ENCODE results near the gene PKD2. TPM values are rescaled to one million over a fixed set of nuclear protein-coding genes. Genes with fewer than 3 reads are reported as not detected.
"Not testable (repeated sequence)": the region's sequence is repeated elsewhere in the genome, so short reads cannot be mapped to it uniquely, and the experiment has no call there.

PKD2 gene
- total and polyA plus RNA-seq, 2 of the 13 experiments (the other 11 are each of a cell fraction or from before 2014, with no cell fraction given): 5.6 to 9.1 TPM

- TF ChIP-seq HNF1A (IDR thresholded peaks at IDR 0.05; ENCODE audit: low read depth) (peak; percentile 65; the same call in 1 of the 2 replicates), PHF21A (CRISPR knock-in tag; IDR thresholded peaks at IDR 0.05) (0 out of 2 replicates have a peak, but pooled peaks have one; percentile 10), HDAC2 (CRISPR knock-in tag; IDR thresholded peaks at IDR 0.05) (peak; percentile 2; the same call in 1 of the 2 replicates), SALL1 (CRISPR knock-in tag; IDR thresholded peaks at IDR 0.05) (peak; percentile 0; the same call in 1 of the 2 replicates)
- TF ChIP-seq HNF1A (CRISPR knock-in tag; IDR thresholded peaks at IDR 0.05; ENCODE audit: borderline replicate concordance): not testable (repeated sequence)
These were observed 100.7 kb downstream of the PKD2 start (continued) for GRCh38 chr4:88108108-88108465.

- no peak for FAIRE-seq
- no peak for ATAC-seq
- H3K4me3 ChIP-seq (replicated peaks in 1 of 3; ENCODE audit: insufficient read depth in 1 of 3, low read depth in 2 of 3, low read length in 3 of 3): peak overlapping the region in 1 of 3 experiments; percentile 16; a peak in 1 of 6 replicates
- no peaks in the 10 kb centered on the region for H4K20me1 ChIP-seq (ENCODE audit: insufficient read depth, low read length)
- H3K9me3 ChIP-seq (ENCODE audit: low read length): no peaks in the 10 kb centered on the region
- BruUV-seq (replicated peaks): no TSS peak
- peak overlapping the region; percentile 99 for H3K27ac ChIP-seq (ENCODE audit: extremely low read length, insufficient read depth, low read length)
- intact Hi-C loops (cut with micrococcal nuclease; ENCODE audit: unreplicated experiment): loop anchor here (5.0 kb wide), 5 partner anchors 46 to 409 kb away; partner anchors contain the start of gene PPM1K
- no peaks in the 10 kb centered on the region for H3K36me3 ChIP-seq (replicated peaks in 1 of 2; ENCODE audit: control insufficient read depth in 1 of 2, insufficient read depth in 2 of 2, low read length in 2 of 2)
- peak overlapping the region; percentile 48 for H3K9ac ChIP-seq (ENCODE audit: insufficient read depth, low read depth, low read length)
- ChIA-PET POLR2A (interaction anchor here (1.2 to 2.1 kb wide), 2 partner anchors 13 to 51 kb away, joined by 8 to 9 read pairs; no protein-coding TSS in a partner anchor), CTCF (ENCODE audit: low intra/inter-chr PET ratio, low total read pairs) (no interaction called here)
- 84% methylated on average over 5 of the region's 5 CpGs for WGBS (ENCODE audit: low lambda C conversion rate)
- no peaks in the 10 kb centered on the region for H3K79me2 ChIP-seq (ENCODE audit: insufficient read depth, low read length)
- TF ChIP-seq ZFP82 (CRISPR knock-in tag; IDR thresholded peaks at IDR 0.05; ENCODE audit: borderline replicate concordance) (peak; percentile 57; the same call in 1 of the 2 replicates), SALL1 (CRISPR knock-in tag; IDR thresholded peaks at IDR 0.05) (no peak)
- in situ Hi-C loops (cut with HindIII; ENCODE audit: extremely low pct_ligation_motif_present, low pct_unique_long_range_greater_than_20kb): no loop called here
- H3K4me1 ChIP-seq (ENCODE audit: insufficient read depth, low read length): peaks cover 88% of the 10 kb centered on the region
- peak overlapping the region; percentile 66; the same call in 1 of the 2 replicates for H3K4me2 ChIP-seq (ENCODE audit: low read depth, low read length)
- no peak for DNase-seq (ENCODE audit: low spot score)
- no peak overlapping the region for H2AFZ ChIP-seq (ENCODE audit: low read length)
- H3K27me3 ChIP-seq (ENCODE audit: control insufficient read depth in 1 of 2, insufficient read depth in 2 of 2, low read length in 2 of 2): no peaks in the 10 kb centered on the region
These were observed 101.3 kb downstream of the PKD2 start for GRCh38 chr4:88108747-88109122.

Data from HepG2 (cell line).